Measurements from ENCODE around the gene EEF1G.

- TF ChIP-seq CTCF (IDR thresholded peaks at IDR 0.05) (no peak), POLR2A (IDR thresholded peaks at IDR 0.05) (no peak), POLR2AphosphoS5 (IDR thresholded peaks at IDR 0.05) (no peak)
These were observed 18.6 kb upstream of the EEF1G start for GRCh38 chr11:62592146-62592815.
